Keratinocyte (primary cell): Measurements from ENCODE around the gene ZNF121. TPM values are rescaled to one million over a fixed set of nuclear protein-coding genes. Genes with fewer than 3 reads are reported as not detected.
A peak's percentile ranks its signal among the peaks of the same experiment; 100 is the strongest.

Experiments
- DNase-seq: peaks from one replicate; pipeline ENCODE4 v3.0.0-alpha.2; 2011; ENCODE audit warnings: low read depth, missing footprints, low spot score
- FAIRE-seq: peaks from 2 replicates; lab custom pipeline; 2011; peaks lifted over from hg19 to GRCh38; lab: Jason Lieb, UNC
- H2AFZ ChIP-seq: 2 replicates; pipeline ENCODE4 v1.6.0; 2012; ENCODE audit warnings: low read length, control low read depth, inconsistent platforms; ENCODE audit not compliant: control insufficient read depth
- H3K27ac ChIP-seq: 2 replicates; pipeline ENCODE4 v1.5.1; 2011; ENCODE audit warnings: low read length; ENCODE audit not compliant: control insufficient read depth, insufficient read depth
- H3K27me3 ChIP-seq: 3 replicates; pipeline ENCODE4 v1.6.0; 2011; ENCODE audit warnings: low read length; ENCODE audit not compliant: control insufficient read depth, insufficient read depth; ENCODE audit errors: extremely low read depth
- H3K36me3 ChIP-seq, 2 experiments: 2 replicates in 1 of 2; 3 replicates in 1 of 2; pipeline ENCODE4 v1.5.1; 2011; ENCODE audit warnings: low read length in 2 of 2, mild to moderate bottlenecking in 1 of 2; ENCODE audit not compliant: control insufficient read depth in 2 of 2, insufficient read depth in 2 of 2; ENCODE audit errors: extremely low read depth in 1 of 2
- H3K4me1 ChIP-seq: 3 replicates; pipeline ENCODE4 v1.5.1; 2011; ENCODE audit warnings: low read length; ENCODE audit not compliant: control insufficient read depth, insufficient read depth; ENCODE audit errors: extremely low read depth
- H3K4me2 ChIP-seq: 3 replicates; pipeline ENCODE4 v1.6.0; 2011; ENCODE audit warnings: low read depth, low read length; ENCODE audit not compliant: control insufficient read depth, insufficient read depth; ENCODE audit errors: extremely low read depth
- H3K4me3 ChIP-seq, 3 experiments: fragments of 200-600 bp in 1 of 3; sonication (generic) in 1 of 3; 2 replicates in 2 of 3; 3 replicates in 1 of 3; pipeline ENCODE4 v1.5.1; 2011 to 2016; ENCODE audit warnings: low read length in 3 of 3, mild to moderate bottlenecking in 3 of 3, control low read depth in 2 of 3, inconsistent platforms in 1 of 3, low read depth in 1 of 3, mixed read lengths in 1 of 3, mixed run types in 1 of 3, moderate library complexity in 1 of 3; ENCODE audit not compliant: control insufficient read depth in 2 of 3, insufficient read depth in 2 of 3; ENCODE audit errors: extremely low read depth in 1 of 3
- H3K79me2 ChIP-seq: 2 replicates; pipeline ENCODE4 v1.6.0; 2012; ENCODE audit warnings: low read length; ENCODE audit not compliant: control insufficient read depth, insufficient read depth
- H3K9ac ChIP-seq: 3 replicates; pipeline ENCODE4 v1.6.0; 2011; ENCODE audit warnings: low read length; ENCODE audit not compliant: control insufficient read depth, insufficient read depth; ENCODE audit errors: extremely low read depth
- H3K9me1 ChIP-seq: 3 replicates; pipeline ENCODE4 v1.6.0; 2011; ENCODE audit warnings: low read length; ENCODE audit not compliant: control insufficient read depth, insufficient read depth; ENCODE audit errors: extremely low read depth
- H3K9me3 ChIP-seq: 2 replicates; pipeline ENCODE4 v1.5.1; 2012; ENCODE audit warnings: low read depth, low read length; ENCODE audit not compliant: control insufficient read depth
- H4K20me1 ChIP-seq: 3 replicates; pipeline ENCODE4 v1.6.0; 2011; ENCODE audit warnings: low read length; ENCODE audit not compliant: control insufficient read depth, insufficient read depth; ENCODE audit errors: extremely low read depth
- EZH2 ChIP-seq: IDR thresholded peaks from one replicate; pipeline ENCODE4 v1.6.1; 2012; ENCODE audit warnings: inconsistent platforms, mild to moderate bottlenecking, low read length, moderate library complexity
- dilution Hi-C: fragments of 300-500 bp; cut with MboI; formaldehyde crosslinking; loops from one replicate; pipeline ENCODE4 v1.7.0; 2020; ENCODE audit warnings: low sequenced_read_pairs; ENCODE audit not compliant: extremely low pct_ligation_motif_present
- polyA plus RNA-seq, 5 experiments: library from polyadenylated mRNA; depleted of rRNA in 3 of 5; stranded (reverse) in 3 of 5; stranded (forward) in 1 of 5; unstranded in 1 of 5; fragments of >200 nt; gene quantifications; 1 replicate in 1 of 5; 2 replicates in 3 of 5; 3 replicates in 1 of 5; pipeline versions ENCODE4 v1.2.1 to v1.2.3, GENCODE V29; 2011 to 2012; ENCODE audit warnings: missing spikeins in 2 of 5, low read depth in 1 of 5, low replicate concordance in 1 of 5
- TF ChIP-seq, protein P1 (sequence below), 3 experiments: IDR thresholded peaks in 1 of 3; conservative IDR thresholded peaks in 1 of 3; optimal IDR thresholded peaks in 1 of 3; 2 replicates in 2 of 3; 3 replicates in 1 of 3; pipeline versions ENCODE3 to v1.5.1; 2011; ENCODE audit warnings: low read length in 3 of 3, mild to moderate bottlenecking in 3 of 3, moderate library complexity in 2 of 3, control low read depth in 1 of 3, inconsistent platforms in 1 of 3; ENCODE audit not compliant: insufficient read depth in 2 of 3; ENCODE audit errors: extremely low read depth in 1 of 3

The ZNF121 gene
- polyA plus RNA-seq, 1 donor (not counting 4 experiments of a cell fraction or from before 2014, with no cell fraction given) = 20.3 TPM

DNA sequence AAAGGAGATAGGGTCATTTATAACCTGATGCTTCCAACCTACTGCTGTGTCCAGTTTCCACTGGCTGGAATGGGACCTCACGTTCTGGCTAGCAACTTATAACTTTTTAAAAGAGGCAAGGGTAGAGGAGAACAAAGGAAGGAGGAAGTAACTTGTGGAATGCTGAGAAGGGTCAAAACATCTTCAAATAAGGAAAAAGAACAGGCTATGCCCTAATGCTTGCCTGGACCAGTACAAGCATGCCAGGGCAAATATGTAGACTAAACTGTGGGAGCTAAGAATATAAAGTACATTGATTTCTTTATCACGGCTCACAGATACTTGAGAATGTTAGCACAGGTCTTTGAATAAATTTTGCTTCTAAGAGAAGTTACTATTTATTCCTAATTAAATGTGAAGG is 38.2 kb upstream of the ZNF121 start:
- Histone ChIP-seq H3K79me2 (peaks cover 27% of the 10 kb centered on the region), H3K4me2 (peak overlapping the region; percentile 83), H3K27ac (peak overlapping the region; percentile 90), H3K4me3 (peak overlapping the region; percentile 29 to 74 (median 62)), H3K9ac (peak overlapping the region; percentile 41), H3K27me3 (no peaks in the 10 kb centered on the region), H3K4me1 (peaks cover 14% of the 10 kb centered on the region), H2AFZ (peak overlapping the region; percentile 23), H3K9me3 (no peaks in the 10 kb centered on the region), H4K20me1 (no peaks in the 10 kb centered on the region), H3K36me3 (peaks cover 4 to 14% of the 10 kb centered on the region in 2 experiments), H3K9me1 (no peaks in the 10 kb centered on the region)
- FAIRE-seq (peak; percentile 46), DNase-seq (no peak)
- TF ChIP-seq EZH2 = no peak
- TF ChIP-seq, protein P1, sequence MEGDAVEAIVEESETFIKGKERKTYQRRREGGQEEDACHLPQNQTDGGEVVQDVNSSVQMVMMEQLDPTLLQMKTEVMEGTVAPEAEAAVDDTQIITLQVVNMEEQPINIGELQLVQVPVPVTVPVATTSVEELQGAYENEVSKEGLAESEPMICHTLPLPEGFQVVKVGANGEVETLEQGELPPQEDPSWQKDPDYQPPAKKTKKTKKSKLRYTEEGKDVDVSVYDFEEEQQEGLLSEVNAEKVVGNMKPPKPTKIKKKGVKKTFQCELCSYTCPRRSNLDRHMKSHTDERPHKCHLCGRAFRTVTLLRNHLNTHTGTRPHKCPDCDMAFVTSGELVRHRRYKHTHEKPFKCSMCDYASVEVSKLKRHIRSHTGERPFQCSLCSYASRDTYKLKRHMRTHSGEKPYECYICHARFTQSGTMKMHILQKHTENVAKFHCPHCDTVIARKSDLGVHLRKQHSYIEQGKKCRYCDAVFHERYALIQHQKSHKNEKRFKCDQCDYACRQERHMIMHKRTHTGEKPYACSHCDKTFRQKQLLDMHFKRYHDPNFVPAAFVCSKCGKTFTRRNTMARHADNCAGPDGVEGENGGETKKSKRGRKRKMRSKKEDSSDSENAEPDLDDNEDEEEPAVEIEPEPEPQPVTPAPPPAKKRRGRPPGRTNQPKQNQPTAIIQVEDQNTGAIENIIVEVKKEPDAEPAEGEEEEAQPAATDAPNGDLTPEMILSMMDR (optimal IDR thresholded peaks at IDR 0.05 in 1 of 3, IDR thresholded peaks at IDR 0.05 in 1 of 3, conservative IDR thresholded peaks at IDR 0.05 in 1 of 3; ENCODE audit: extremely low read depth in 1 of 3, insufficient read depth in 2 of 3, low read length in 3 of 3) = no peak
- dilution Hi-C loops = no loop called here

DNA sequence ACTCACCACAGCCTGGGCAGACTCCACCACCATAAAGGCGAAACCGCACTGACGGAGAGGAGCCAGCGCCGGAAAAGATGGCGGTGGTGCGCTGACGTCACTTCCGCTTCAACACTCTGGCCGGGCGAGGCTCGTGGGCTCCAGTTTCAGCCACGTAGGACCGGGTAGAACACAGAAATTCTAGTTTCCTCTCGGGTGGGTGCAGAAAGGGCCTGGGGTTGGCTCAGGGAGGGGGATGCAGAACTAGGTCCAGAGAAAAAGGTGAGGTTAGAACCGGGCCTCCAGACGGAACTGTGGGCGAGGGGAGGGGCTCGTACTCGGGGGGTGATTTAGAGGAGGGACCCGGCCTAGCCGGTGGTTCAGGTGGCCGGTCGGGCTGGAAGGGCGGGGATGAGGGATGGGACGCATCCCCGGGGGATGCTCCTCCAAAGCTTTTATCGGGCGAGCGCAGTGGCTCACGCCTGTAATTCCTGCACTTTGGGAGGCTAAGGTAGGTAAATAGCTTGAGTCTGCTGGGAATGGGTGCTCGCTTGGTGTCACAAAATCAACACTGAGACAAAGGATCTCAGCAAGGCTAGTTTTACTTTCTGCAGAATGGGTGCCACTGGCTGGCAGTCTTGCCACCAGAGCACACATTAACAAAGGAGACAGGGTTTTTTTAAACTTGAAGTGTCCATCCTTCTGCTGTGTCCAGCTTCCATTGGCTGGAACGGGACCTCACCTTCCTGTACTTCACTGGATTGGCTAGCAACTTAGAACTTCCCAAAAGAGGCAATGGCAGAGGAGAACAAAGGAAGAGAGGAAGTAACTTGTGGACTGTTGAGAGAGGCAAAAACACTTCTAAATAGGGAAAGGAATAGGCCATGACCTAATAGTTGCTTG is 37.1 kb upstream of the ZNF121 start, which contains the start of gene ZNF561:
ZNF561 (minus strand) TSS at position 77 of the 882 bp plus-strand sequence. CDS start 1,776 bp downstream, outside the sequence.
- H2AFZ ChIP-seq = peak within 1 kb of the TSS; percentile 92
- H3K4me1 ChIP-seq = peaks cover 14% of the 10 kb centered on the region
- H3K79me2 ChIP-seq = peaks cover 31% of the 10 kb centered on the region
- H3K27ac ChIP-seq = peak within 1 kb of the TSS; percentile 90
- FAIRE-seq (peak; percentile 60), DNase-seq (peak; percentile 69)
- no peaks in the 10 kb centered on the region for H3K9me3 ChIP-seq
- peaks cover 4 to 20% of the 10 kb centered on the region in 2 experiments for H3K36me3 ChIP-seq
- TF ChIP-seq EZH2 = no peak
- TF ChIP-seq, protein P1 (optimal IDR thresholded peaks at IDR 0.05 in 1 of 3, IDR thresholded peaks at IDR 0.05 in 1 of 3, conservative IDR thresholded peaks at IDR 0.05 in 1 of 3; ENCODE audit: extremely low read depth in 1 of 3, insufficient read depth in 2 of 3, low read length in 3 of 3) = no peak
- no peaks in the 10 kb centered on the region for H3K27me3 ChIP-seq
- H3K9me1 ChIP-seq = no peaks in the 10 kb centered on the region
- H4K20me1 ChIP-seq = no peaks in the 10 kb centered on the region
- peak within 1 kb of the TSS; percentile 83 for H3K9ac ChIP-seq
- dilution Hi-C loops = no loop called here
- peak within 1 kb of the TSS; percentile 85 for H3K4me2 ChIP-seq
- H3K4me3 ChIP-seq = peak within 1 kb of the TSS; percentile 74 to 98 (median 82)
